CD14-positive monocyte (primary cell): ENCODE data around the gene GPR137C. TPM values are rescaled to one million over a fixed set of nuclear protein-coding genes. Genes with fewer than 3 reads are reported as not detected.

Experiments
- DNase-seq, 3 donors: peaks; one replicate each; pipeline ENCODE4 v3.0.0-alpha.2; 2011 to 2022
- H2AFZ ChIP-seq: 2 replicates; pipeline ENCODE4 v1.6.0; 2012; ENCODE audit warnings: mild to moderate bottlenecking, low read depth, low read length, inconsistent platforms; ENCODE audit not compliant: insufficient read depth, poor library complexity, severe bottlenecking
- H3K27ac ChIP-seq, 2 donors: 1 replicate in 1 of 2; 2 replicates in 1 of 2; pipeline ENCODE4 v1.5.1; 2012 to 2013; ENCODE audit warnings: low read length in 2 of 2, control low read depth in 1 of 2, inconsistent platforms in 1 of 2, low read depth in 1 of 2, mild to moderate bottlenecking in 1 of 2
- H3K27me3 ChIP-seq, 2 donors: one replicate each; pipeline versions ENCODE4 v1.6.0 to v1.6.1; 2011 to 2013; ENCODE audit warnings: low read length in 2 of 2; ENCODE audit not compliant: control insufficient read depth in 2 of 2, insufficient read depth in 2 of 2
- H3K36me3 ChIP-seq, 2 donors: replicated peaks in 1 of 2; 1 replicate in 1 of 2; 2 replicates in 1 of 2; pipeline versions ENCODE4 v1.5.1 to v1.6.1; 2012 to 2013; ENCODE audit warnings: low read length in 2 of 2, control low read depth in 1 of 2, inconsistent platforms in 1 of 2, mild to moderate bottlenecking in 1 of 2; ENCODE audit not compliant: insufficient read depth in 2 of 2, control insufficient read depth in 1 of 2
- H3K4me1 ChIP-seq, 2 donors: 1 replicate in 1 of 2; 2 replicates in 1 of 2; pipeline versions ENCODE4 v1.5.1 to v1.6.1; 2012 to 2013; ENCODE audit warnings: low read length in 2 of 2, control low read depth in 1 of 2, inconsistent platforms in 1 of 2, mild to moderate bottlenecking in 1 of 2, moderate library complexity in 1 of 2; ENCODE audit not compliant: insufficient read depth in 2 of 2, control insufficient read depth in 1 of 2
- H3K4me2 ChIP-seq: replicated peaks from 2 replicates; pipeline ENCODE3; 2012; ENCODE audit warnings: low read length, moderate library complexity, mild to moderate bottlenecking; ENCODE audit not compliant: poor library complexity, severe bottlenecking; ENCODE audit errors: extremely low read depth
- H3K4me3 ChIP-seq, 3 experiments: fragments of 200-600 bp in 1 of 3; sonication (generic) in 1 of 3; replicated peaks in 1 of 3; 1 replicate in 2 of 3; 2 replicates in 1 of 3; pipeline ENCODE4 v1.5.1; 2011 to 2013; ENCODE audit warnings: low read length in 3 of 3, mild to moderate bottlenecking in 3 of 3, control low read depth in 2 of 3, low read depth in 2 of 3, inconsistent platforms in 1 of 3, moderate library complexity in 1 of 3
- H3K79me2 ChIP-seq: 2 replicates; pipeline ENCODE4 v1.6.0; 2012; ENCODE audit warnings: mild to moderate bottlenecking, control low read depth, inconsistent platforms, low read length, moderate library complexity; ENCODE audit not compliant: insufficient read depth
- H3K9ac ChIP-seq: 2 replicates; pipeline ENCODE4 v1.6.0; 2017; ENCODE audit warnings: low read length, mild to moderate bottlenecking; ENCODE audit not compliant: insufficient read depth, poor library complexity, severe bottlenecking
- H3K9me3 ChIP-seq, 2 donors: replicated peaks in 1 of 2; 1 replicate in 1 of 2; 2 replicates in 1 of 2; pipeline versions ENCODE4 v1.5.1 to v1.6.1; 2012 to 2013; ENCODE audit warnings: low read length in 2 of 2, control low read depth in 1 of 2; ENCODE audit not compliant: control insufficient read depth in 1 of 2, insufficient read depth in 1 of 2
- H4K20me1 ChIP-seq: 2 replicates; pipeline ENCODE4 v1.6.0; 2012; ENCODE audit warnings: mild to moderate bottlenecking, low read length, control low read depth, moderate library complexity; ENCODE audit not compliant: insufficient read depth
- H3K27ac Mint-ChIP-seq, 7 donors: one replicate each; pipeline ENCODE4 v1.8.0; 2020; ENCODE audit warnings: mild to moderate bottlenecking in 7 of 7, mixed read lengths in 7 of 7, moderate library complexity in 6 of 7, inconsistent platforms in 2 of 7
- H3K27me3 Mint-ChIP-seq, 3 donors: one replicate each; pipeline ENCODE4 v1.8.0; 2021 to 2022; ENCODE audit warnings: low read depth in 3 of 3, mild to moderate bottlenecking in 3 of 3, mixed read lengths in 3 of 3, moderate library complexity in 3 of 3, inconsistent platforms in 1 of 3
- H3K36me3 Mint-ChIP-seq, 2 donors: one replicate each; pipeline ENCODE4 v1.8.0; 2020; ENCODE audit warnings: mixed read lengths in 2 of 2, inconsistent platforms in 1 of 2, mild to moderate bottlenecking in 1 of 2
- H3K4me1 Mint-ChIP-seq: one replicate; pipeline ENCODE4 v1.8.0; 2020; ENCODE audit warnings: mild to moderate bottlenecking, mixed read lengths
- H3K4me3 Mint-ChIP-seq, 2 donors: one replicate each; pipeline ENCODE4 v1.8.0; 2020; ENCODE audit warnings: mild to moderate bottlenecking in 2 of 2, mixed read lengths in 2 of 2, moderate library complexity in 1 of 2
- H3K9me3 Mint-ChIP-seq, 7 donors: one replicate each; pipeline ENCODE4 v1.8.0; 2020 to 2022; ENCODE audit warnings: mixed read lengths in 7 of 7, mild to moderate bottlenecking in 6 of 7, moderate library complexity in 6 of 7, inconsistent platforms in 2 of 7
- intact Hi-C, 2 donors: fragments of 100-400 bp; cut with micrococcal nuclease; formaldehyde crosslinking; loops; one replicate each; pipeline versions ENCODE4 v1.15.0 to v1.15.1; 2023
- polyA plus RNA-seq, 3 donors: library from polyadenylated mRNA; depleted of rRNA in 1 of 3; unstranded in 2 of 3; stranded (reverse) in 1 of 3; fragments of 300-500 nt in 2 of 3; fragments of >200 nt in 1 of 3; fragmentation: Illumina TruSeq in 2 of 3; gene quantifications; 1 replicate in 2 of 3; 2 replicates in 1 of 3; pipeline ENCODE4 v1.2.3, GENCODE V29; 2012 to 2021
- TF ChIP-seq, protein P1 (sequence below): fragments of 200-600 bp; IDR thresholded peaks from one replicate; pipeline ENCODE4 v1.8.0; 2022; ENCODE audit warnings: antibody characterized with exemption, mild to moderate bottlenecking

Gene GPR137C
- polyA plus RNA-seq, 3 donors: 0.04 TPM; not detected in 2

DNA sequence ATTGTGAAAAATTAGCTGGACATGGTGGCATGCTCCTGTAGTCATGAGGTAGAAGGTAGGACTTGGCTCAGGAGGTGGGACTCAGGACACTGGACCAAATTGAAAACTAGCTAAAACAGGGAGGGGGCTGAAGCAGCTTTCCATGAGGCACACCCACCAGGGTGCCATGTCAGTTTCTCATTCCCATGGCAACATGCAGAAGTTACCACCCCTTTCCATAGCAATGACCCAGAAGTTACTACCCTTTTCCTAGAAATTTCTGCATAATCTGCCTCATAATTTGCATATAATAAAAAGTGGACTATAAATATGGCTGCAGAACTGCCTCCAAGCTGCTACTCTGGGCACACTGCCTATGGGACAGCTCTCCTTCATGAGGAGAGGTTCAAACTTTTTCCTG, 104.3 kb downstream of the GPR137C start:
- intact Hi-C loops: no loop called here
- H3K36me3 Mint-ChIP-seq: peaks cover 42 to 65% of the 10 kb centered on the region in 2 donors

DNA sequence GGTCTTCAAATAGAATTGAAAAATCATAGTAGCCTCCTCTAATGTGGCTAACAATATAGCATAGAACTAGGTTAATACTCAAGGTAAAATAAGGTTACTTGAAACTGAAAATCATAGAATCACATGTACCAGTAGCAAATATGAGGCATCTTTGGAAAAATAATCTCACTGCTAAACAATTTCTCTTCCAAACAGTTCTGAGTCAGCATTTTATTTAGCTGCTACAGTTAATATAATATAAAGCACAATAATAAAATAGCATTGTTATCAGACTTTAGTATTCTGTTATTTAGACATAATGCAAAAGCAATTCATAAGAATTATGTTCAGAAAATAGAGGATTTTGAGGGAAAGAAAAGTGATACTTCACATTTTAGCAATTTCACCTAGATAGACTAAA, 107.7 kb downstream of the GPR137C start:
- H3K27ac ChIP-seq: no peak overlapping the region
- no peak overlapping the region for H3K27ac Mint-ChIP-seq
- TF ChIP-seq, protein P1, sequence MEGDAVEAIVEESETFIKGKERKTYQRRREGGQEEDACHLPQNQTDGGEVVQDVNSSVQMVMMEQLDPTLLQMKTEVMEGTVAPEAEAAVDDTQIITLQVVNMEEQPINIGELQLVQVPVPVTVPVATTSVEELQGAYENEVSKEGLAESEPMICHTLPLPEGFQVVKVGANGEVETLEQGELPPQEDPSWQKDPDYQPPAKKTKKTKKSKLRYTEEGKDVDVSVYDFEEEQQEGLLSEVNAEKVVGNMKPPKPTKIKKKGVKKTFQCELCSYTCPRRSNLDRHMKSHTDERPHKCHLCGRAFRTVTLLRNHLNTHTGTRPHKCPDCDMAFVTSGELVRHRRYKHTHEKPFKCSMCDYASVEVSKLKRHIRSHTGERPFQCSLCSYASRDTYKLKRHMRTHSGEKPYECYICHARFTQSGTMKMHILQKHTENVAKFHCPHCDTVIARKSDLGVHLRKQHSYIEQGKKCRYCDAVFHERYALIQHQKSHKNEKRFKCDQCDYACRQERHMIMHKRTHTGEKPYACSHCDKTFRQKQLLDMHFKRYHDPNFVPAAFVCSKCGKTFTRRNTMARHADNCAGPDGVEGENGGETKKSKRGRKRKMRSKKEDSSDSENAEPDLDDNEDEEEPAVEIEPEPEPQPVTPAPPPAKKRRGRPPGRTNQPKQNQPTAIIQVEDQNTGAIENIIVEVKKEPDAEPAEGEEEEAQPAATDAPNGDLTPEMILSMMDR: no peak
- H3K4me3 ChIP-seq: no peak overlapping the region
- no peaks in the 10 kb centered on the region for H3K27me3 Mint-ChIP-seq
- H3K9me3 ChIP-seq: no peaks in the 10 kb centered on the region
- H3K4me2 ChIP-seq: no peak overlapping the region
- H4K20me1 ChIP-seq: no peaks in the 10 kb centered on the region
- no peak overlapping the region for H2AFZ ChIP-seq
- H3K27me3 ChIP-seq: no peaks in the 10 kb centered on the region
- no peak for DNase-seq
- intact Hi-C loops: no loop called here
- no peak overlapping the region for H3K4me3 Mint-ChIP-seq
- H3K9me3 Mint-ChIP-seq: peaks cover 0 to 1% (median 0%) of the 10 kb centered on the region in 7 donors
- H3K9ac ChIP-seq: no peak overlapping the region
- no peaks in the 10 kb centered on the region for H3K79me2 ChIP-seq
- no peaks in the 10 kb centered on the region for H3K4me1 ChIP-seq
- no peaks in the 10 kb centered on the region for H3K4me1 Mint-ChIP-seq
- H3K36me3 ChIP-seq: peaks cover 28 to 64% of the 10 kb centered on the region in 2 donors
- peaks cover 39 to 56% of the 10 kb centered on the region in 2 donors for H3K36me3 Mint-ChIP-seq

More for the DNA sequence above, 104.3 kb downstream of the GPR137C start:
- no peaks in the 10 kb centered on the region for H3K27me3 ChIP-seq
- H3K36me3 ChIP-seq: peaks cover 43 to 73% of the 10 kb centered on the region in 2 donors
- H3K79me2 ChIP-seq: no peaks in the 10 kb centered on the region
- TF ChIP-seq, protein P1: no peak
- no peaks in the 10 kb centered on the region for H3K27me3 Mint-ChIP-seq
- no peaks in the 10 kb centered on the region for H3K9me3 ChIP-seq
- H3K9me3 Mint-ChIP-seq: no peaks in the 10 kb centered on the region
- DNase-seq: no peak
- H3K27ac ChIP-seq: no peak overlapping the region
- H3K4me3 Mint-ChIP-seq: no peak overlapping the region
- no peak overlapping the region for H3K9ac ChIP-seq
- H3K27ac Mint-ChIP-seq: peak overlapping the region in 2 of 7 donors; percentile 32 to 35
- no peaks in the 10 kb centered on the region for H3K4me1 ChIP-seq
- H2AFZ ChIP-seq: no peak overlapping the region
- H3K4me3 ChIP-seq: no peak overlapping the region
- H3K4me2 ChIP-seq: no peak overlapping the region
- no peaks in the 10 kb centered on the region for H4K20me1 ChIP-seq
- H3K4me1 Mint-ChIP-seq: no peaks in the 10 kb centered on the region
